HUES6 (cell line): ENCODE data around the gene CNTNAP2.
"Not testable (repeated sequence)": the region's sequence is repeated elsewhere in the genome, so short reads cannot be mapped to it uniquely, and the experiment has no call there.

Source experiments
- H3K27ac ChIP-seq: 2 replicates; pipeline ENCODE4 v1.7.0; 2013; ENCODE audit warnings: low read depth, mild to moderate bottlenecking, low read length, inconsistent platforms
- H3K27me3 ChIP-seq: 2 replicates; pipeline ENCODE4 v1.6.1; 2013; ENCODE audit warnings: low read length; ENCODE audit not compliant: control insufficient read depth, insufficient read depth
- H3K36me3 ChIP-seq: 2 replicates; pipeline ENCODE4 v1.6.1; 2013; ENCODE audit warnings: low read length; ENCODE audit not compliant: control insufficient read depth, insufficient read depth
- H3K4me1 ChIP-seq: 2 replicates; pipeline ENCODE4 v1.6.1; 2013; ENCODE audit warnings: low read length; ENCODE audit not compliant: control insufficient read depth, insufficient read depth
- H3K4me3 ChIP-seq: 2 replicates; pipeline ENCODE4 v1.5.1; 2013; ENCODE audit warnings: low read depth, low read length
- H3K9ac ChIP-seq: one replicate; pipeline ENCODE4 v1.6.1; 2013; ENCODE audit warnings: mild to moderate bottlenecking, low read length
- H3K9me3 ChIP-seq: 2 replicates; pipeline ENCODE4 v1.6.1; 2013; ENCODE audit warnings: low read depth, low read length; ENCODE audit not compliant: control insufficient read depth, insufficient read depth

The CNTNAP2 gene

DNA sequence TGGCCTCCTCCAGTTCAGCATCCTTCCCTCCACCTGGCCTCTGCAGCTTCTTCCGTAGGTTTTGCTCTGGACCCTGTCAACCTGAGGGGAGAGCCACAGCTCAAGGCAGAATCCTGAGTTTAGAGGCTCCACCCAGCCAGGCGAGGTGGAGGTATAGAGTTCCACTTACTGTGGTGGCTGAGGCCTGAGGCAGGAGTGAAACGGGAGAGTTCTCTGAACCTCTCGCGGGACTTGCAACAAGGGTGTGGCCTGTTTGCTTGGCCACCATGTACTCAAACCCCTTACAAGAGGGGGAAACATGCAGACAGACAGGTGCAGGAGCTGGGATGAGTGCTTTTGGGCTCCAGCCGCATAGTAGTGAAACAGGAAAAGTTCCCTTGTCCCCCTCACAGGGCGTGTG, 2320.0 kb downstream of the CNTNAP2 start:
- H3K36me3 ChIP-seq: no peaks in the 10 kb centered on the region
- no peaks in the 10 kb centered on the region; the same call in 1 of the 2 replicates for H3K9me3 ChIP-seq
- no peak overlapping the region for H3K9ac ChIP-seq
- H3K27me3 ChIP-seq: no peaks in the 10 kb centered on the region
- H3K4me1 ChIP-seq: no peaks in the 10 kb centered on the region; the same call in 1 of the 2 replicates
- no peak overlapping the region for H3K4me3 ChIP-seq
- H3K27ac ChIP-seq: no peak overlapping the region

DNA sequence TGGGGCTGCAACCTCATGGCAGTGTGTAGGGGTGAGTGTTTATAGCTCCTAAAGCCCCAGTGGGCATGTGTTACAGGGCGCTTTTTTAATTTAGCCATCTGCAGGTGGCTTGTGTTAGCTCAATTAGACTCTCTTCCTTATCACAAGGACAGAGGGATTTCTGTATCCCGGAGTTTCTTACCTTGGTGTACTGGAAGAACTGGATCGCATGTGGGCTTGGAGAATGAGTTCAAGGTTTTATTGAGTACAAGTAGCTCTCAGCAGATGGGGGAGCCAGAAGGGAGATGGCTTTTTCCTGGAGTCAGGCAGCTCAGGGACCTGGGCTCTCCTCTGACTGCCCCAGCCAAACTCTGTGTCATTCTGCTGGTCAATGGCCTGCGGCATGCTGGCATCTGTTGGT, 2320.4 kb downstream of the CNTNAP2 start:
- H3K4me3 ChIP-seq: no peak overlapping the region
- H3K9ac ChIP-seq: no peak overlapping the region
- H3K27me3 ChIP-seq: no peaks in the 10 kb centered on the region
- no peaks in the 10 kb centered on the region; the same call in 1 of the 2 replicates for H3K4me1 ChIP-seq
- H3K36me3 ChIP-seq: no peaks in the 10 kb centered on the region
- H3K27ac ChIP-seq: no peak overlapping the region
- no peaks in the 10 kb centered on the region; the same call in 1 of the 2 replicates for H3K9me3 ChIP-seq

GRCh38 chr7:148442141-148442655, 2325.6 kb downstream of the CNTNAP2 start:
- no peaks in the 10 kb centered on the region for H3K36me3 ChIP-seq
- H3K9ac ChIP-seq: no peak overlapping the region
- H3K9me3 ChIP-seq: peaks cover 29% of the 10 kb centered on the region
- no peak overlapping the region for H3K27ac ChIP-seq
- no peaks in the 10 kb centered on the region for H3K4me1 ChIP-seq
- no peak overlapping the region for H3K4me3 ChIP-seq
- H3K27me3 ChIP-seq: no peaks in the 10 kb centered on the region

DNA sequence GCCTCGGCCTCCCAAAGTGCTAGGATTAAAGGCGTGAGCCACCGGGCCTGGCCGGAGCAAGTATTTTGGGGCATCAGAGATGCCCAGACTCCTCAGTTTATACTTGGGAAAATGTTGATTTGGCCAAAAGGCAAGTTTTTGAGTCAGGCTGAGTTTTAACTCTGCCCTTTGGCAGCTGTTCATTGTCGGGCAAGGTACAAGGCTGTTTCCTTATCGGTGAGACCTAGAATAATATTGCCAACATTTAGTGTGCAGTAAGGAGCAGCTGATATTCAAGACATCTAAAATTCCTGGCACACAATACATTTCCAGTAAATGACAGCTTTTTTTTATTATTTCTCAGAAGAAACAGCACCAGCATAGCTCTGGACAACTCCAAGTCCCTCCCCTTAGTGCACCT, 2326.3 kb downstream of the CNTNAP2 start:
- Histone ChIP-seq H3K27me3 (no peaks in the 10 kb centered on the region), H3K9me3 (peaks cover 32% of the 10 kb centered on the region), H3K9ac (no peak overlapping the region), H3K4me3 (no peak overlapping the region), H3K4me1 (no peaks in the 10 kb centered on the region), H3K36me3 (no peaks in the 10 kb centered on the region), H3K27ac (no peak overlapping the region)

DNA sequence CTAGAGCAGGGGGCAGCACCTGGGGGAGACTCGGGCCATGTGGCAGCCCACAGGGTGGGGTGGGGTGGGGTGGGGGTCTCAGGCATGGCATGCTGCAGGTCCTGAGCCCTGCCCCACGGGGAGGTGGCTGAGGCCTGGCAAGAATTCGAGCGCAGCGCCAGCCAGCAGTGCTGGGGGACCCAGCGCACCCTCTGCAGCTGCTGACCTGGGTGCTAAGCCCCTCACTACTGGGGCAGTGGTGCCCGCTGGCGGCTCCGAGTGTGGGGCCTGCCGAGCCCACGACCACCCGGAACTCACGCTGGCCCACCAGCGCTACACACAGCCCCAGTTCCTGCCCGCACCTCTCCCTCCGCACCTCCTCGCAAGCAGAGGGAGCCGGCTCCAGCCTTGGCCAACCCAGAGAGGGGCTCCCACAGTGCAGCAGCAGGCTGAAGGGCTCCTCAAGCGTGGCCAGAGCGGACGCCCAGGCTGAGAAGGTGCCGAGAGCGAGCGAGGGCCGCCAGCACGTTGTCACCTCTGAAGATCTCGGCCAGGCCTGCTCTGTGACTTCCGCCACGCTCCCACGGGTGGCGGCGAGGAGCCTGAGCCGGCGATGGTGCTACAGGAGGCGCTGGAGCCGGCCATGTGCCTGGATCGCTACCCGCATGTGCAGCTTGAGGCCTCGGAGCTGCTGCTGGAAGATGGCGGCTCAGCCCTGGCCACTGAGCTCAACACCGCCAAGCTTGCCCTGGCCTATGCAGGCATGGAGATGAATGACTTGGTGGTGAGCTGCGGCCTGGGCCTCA, 2328.9 kb downstream of the CNTNAP2 start:
- no peak overlapping the region for H3K9ac ChIP-seq
- no peaks in the 10 kb centered on the region for H3K36me3 ChIP-seq
- no peaks in the 10 kb centered on the region for H3K27me3 ChIP-seq
- H3K9me3 ChIP-seq: peaks cover 32% of the 10 kb centered on the region
- H3K27ac ChIP-seq: no peak overlapping the region
- no peak overlapping the region for H3K4me3 ChIP-seq
- no peaks in the 10 kb centered on the region for H3K4me1 ChIP-seq

GRCh38 chr7:148447221-148447849, 2330.7 kb downstream of the CNTNAP2 start:
- Histone ChIP-seq H3K9me3 (peaks cover 32% of the 10 kb centered on the region), H3K4me1 (no peaks in the 10 kb centered on the region; the same call in 1 of the 2 replicates), H3K36me3 (no peaks in the 10 kb centered on the region), H3K27me3 (no peaks in the 10 kb centered on the region), H3K27ac (no peak overlapping the region), H3K4me3 (no peak overlapping the region), H3K9ac (no peak overlapping the region)

- not testable (repeated sequence) for H3K27me3 ChIP-seq, H3K4me3 ChIP-seq, H3K4me1 ChIP-seq, H3K9me3 ChIP-seq, H3K9ac ChIP-seq, H3K27ac ChIP-seq, H3K36me3 ChIP-seq
Measured at GRCh38 chr7:148451526-148451925, 2334.9 kb downstream of the CNTNAP2 start.

DNA sequence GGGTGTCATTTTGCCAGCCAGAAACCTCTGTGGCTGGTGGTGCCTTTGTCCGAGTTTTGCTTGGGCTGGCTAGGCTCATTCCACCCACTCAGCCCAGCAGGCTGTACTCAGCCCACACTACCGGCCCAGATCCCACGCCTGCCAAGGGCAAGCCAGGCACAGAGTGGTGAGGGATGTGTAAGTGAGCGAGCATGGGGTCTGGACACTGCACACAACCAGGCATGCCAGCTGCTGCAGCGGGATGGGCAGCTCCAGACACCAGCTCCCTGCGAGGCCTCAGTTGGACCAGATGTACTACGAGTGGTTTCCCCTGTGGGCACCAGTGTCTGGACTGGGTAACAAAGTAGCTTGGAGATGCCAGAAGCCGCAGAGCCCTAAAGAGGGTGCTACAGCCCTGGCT, 2339.8 kb downstream of the CNTNAP2 start:
- Histone ChIP-seq H3K36me3 (no peaks in the 10 kb centered on the region), H3K27ac (no peak overlapping the region), H3K27me3 (no peaks in the 10 kb centered on the region), H3K4me1 (no peaks in the 10 kb centered on the region), H3K9me3 (no peaks in the 10 kb centered on the region), H3K4me3 (no peak overlapping the region), H3K9ac (no peak overlapping the region)

DNA sequence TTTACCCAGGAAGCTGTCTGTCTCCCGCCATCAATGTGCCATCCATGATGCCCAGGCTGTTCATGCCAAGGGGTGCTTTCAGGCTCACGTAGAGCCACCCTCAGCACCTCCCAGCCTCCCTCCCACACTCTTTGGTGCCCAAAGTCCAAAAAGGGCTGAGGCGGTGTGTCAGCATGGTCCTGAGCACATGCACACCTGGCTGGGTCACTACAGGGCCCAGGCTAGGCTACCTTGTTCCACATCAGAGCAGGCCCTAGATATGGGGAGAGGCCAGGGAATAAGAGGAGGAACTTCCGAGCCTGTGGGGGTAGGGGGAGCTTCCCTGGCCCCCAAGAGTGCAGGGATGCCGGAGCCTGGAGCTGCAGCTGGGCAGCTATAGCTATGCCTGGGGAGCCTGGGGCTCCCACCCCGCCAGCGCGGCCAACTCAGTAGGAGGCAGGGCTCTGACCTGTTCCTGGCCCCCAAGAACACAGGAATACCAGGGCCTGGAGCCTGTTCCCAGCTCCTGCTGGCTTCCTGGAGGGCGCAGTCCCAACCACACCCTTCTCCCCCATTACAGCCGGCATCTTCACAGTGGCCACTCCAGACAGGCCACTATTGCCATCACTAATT, 2340.8 kb downstream of the CNTNAP2 start:
- peaks cover 5% of the 10 kb centered on the region for H3K9me3 ChIP-seq
- H3K4me1 ChIP-seq: no peaks in the 10 kb centered on the region
- no peak overlapping the region for H3K4me3 ChIP-seq
- H3K27ac ChIP-seq: no peak overlapping the region
- H3K9ac ChIP-seq: no peak overlapping the region
- no peaks in the 10 kb centered on the region for H3K36me3 ChIP-seq
- H3K27me3 ChIP-seq: no peaks in the 10 kb centered on the region

DNA sequence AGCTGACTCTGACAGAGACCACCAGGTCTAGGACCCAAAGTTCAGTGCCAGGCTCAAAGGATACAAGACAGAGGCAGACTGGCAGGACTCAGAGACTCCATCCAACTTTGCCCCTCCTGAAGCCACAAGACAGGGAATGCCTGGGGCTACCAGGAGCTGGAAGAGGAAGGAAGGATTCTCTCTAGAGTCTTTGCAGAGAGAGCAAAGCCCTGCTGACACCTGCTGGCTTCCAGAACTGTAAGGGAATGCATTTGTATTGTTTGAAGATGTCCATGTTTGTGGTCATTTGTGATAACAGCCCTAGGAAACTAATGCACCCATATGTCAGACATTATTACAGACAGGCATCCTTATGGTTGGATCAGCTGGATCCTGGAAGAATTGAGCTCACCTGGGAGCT, 2341.7 kb downstream of the CNTNAP2 start:
- no peaks in the 10 kb centered on the region for H3K27me3 ChIP-seq
- H3K36me3 ChIP-seq: no peaks in the 10 kb centered on the region
- H3K4me1 ChIP-seq: no peaks in the 10 kb centered on the region
- H3K9me3 ChIP-seq: peaks cover 9% of the 10 kb centered on the region
- no peak overlapping the region for H3K4me3 ChIP-seq
- no peak overlapping the region for H3K27ac ChIP-seq
- H3K9ac ChIP-seq: no peak overlapping the region
